ENCODE measurements around the gene MAP2K5.

DNA sequence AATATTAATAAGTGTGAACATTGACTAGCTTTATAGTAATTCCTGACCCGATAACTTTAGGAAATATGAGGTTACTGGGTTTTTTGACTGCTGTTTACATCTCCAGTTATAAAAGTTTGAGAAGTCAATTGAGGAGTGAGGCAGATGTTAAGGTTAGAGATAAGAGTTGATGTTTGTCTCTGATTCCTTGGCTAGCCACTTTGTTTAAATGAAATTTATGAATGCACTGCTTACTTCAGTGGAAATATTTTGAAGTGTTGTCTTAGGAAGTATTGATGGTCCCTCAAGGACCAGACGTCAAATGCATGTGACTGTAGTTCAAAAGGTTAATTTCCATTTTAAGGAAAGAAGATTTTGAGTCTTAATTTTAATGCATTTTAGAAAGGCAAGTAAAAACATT, 41.7 kb downstream of the MAP2K5 start:
- TF ChIP-seq, protein P1, sequence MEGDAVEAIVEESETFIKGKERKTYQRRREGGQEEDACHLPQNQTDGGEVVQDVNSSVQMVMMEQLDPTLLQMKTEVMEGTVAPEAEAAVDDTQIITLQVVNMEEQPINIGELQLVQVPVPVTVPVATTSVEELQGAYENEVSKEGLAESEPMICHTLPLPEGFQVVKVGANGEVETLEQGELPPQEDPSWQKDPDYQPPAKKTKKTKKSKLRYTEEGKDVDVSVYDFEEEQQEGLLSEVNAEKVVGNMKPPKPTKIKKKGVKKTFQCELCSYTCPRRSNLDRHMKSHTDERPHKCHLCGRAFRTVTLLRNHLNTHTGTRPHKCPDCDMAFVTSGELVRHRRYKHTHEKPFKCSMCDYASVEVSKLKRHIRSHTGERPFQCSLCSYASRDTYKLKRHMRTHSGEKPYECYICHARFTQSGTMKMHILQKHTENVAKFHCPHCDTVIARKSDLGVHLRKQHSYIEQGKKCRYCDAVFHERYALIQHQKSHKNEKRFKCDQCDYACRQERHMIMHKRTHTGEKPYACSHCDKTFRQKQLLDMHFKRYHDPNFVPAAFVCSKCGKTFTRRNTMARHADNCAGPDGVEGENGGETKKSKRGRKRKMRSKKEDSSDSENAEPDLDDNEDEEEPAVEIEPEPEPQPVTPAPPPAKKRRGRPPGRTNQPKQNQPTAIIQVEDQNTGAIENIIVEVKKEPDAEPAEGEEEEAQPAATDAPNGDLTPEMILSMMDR (conservative IDR thresholded peaks at IDR 0.05; ENCODE audit: low read length) = no peak
- no peak for TF ChIP-seq EZH2phosphoT487 (IDR thresholded peaks at IDR 0.05; ENCODE audit: borderline replicate concordance)
